ENCODE data around the gene TBC1D2.

DNA sequence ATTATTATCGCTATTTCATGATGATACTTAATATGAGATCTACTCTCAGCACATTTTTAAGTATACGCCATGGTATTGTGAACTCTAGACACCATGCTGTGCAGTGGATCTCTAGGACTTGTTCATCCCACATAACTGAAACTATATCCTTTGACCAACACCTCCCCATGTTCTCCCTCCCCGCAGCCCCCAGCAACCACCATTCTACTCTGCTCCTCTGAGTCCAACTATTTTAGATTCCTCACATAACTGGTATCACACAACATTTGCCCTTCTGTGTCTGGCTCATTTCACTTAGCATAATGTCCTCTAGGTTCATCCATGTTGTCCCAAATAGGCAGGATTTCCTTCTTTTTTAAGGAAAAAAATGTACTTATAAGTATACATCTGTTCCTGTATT lies 6.6 kb upstream of the TBC1D2 start:
- TF ChIP-seq, protein P1, sequence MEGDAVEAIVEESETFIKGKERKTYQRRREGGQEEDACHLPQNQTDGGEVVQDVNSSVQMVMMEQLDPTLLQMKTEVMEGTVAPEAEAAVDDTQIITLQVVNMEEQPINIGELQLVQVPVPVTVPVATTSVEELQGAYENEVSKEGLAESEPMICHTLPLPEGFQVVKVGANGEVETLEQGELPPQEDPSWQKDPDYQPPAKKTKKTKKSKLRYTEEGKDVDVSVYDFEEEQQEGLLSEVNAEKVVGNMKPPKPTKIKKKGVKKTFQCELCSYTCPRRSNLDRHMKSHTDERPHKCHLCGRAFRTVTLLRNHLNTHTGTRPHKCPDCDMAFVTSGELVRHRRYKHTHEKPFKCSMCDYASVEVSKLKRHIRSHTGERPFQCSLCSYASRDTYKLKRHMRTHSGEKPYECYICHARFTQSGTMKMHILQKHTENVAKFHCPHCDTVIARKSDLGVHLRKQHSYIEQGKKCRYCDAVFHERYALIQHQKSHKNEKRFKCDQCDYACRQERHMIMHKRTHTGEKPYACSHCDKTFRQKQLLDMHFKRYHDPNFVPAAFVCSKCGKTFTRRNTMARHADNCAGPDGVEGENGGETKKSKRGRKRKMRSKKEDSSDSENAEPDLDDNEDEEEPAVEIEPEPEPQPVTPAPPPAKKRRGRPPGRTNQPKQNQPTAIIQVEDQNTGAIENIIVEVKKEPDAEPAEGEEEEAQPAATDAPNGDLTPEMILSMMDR (IDR thresholded peaks at IDR 0.05): no peak
- TF ChIP-seq POLR2A (IDR thresholded peaks at IDR 0.05) (no peak), EP300 (IDR thresholded peaks at IDR 0.05) (no peak)
